IPS-15b (cell line): Measurements from ENCODE around the gene LRRTM4.

Source experiments
- H3K27me3 ChIP-seq: one replicate; pipeline ENCODE4 v1.6.1; 2013; ENCODE audit warnings: low read length; ENCODE audit not compliant: control insufficient read depth, insufficient read depth
- H3K36me3 ChIP-seq: one replicate; pipeline ENCODE4 v1.6.1; 2013; ENCODE audit warnings: low read length; ENCODE audit not compliant: control insufficient read depth, insufficient read depth
- H3K4me1 ChIP-seq: one replicate; pipeline ENCODE4 v1.6.1; 2013; ENCODE audit warnings: mild to moderate bottlenecking, low read length; ENCODE audit not compliant: control insufficient read depth, insufficient read depth
- H3K4me3 ChIP-seq: one replicate; pipeline ENCODE4 v1.5.1; 2013; ENCODE audit warnings: low read depth, low read length
- H3K9ac ChIP-seq: one replicate; pipeline ENCODE4 v1.6.1; 2013; ENCODE audit warnings: low read depth, mild to moderate bottlenecking, low read length
- H3K9me3 ChIP-seq: one replicate; pipeline ENCODE4 v1.6.1; 2013; ENCODE audit warnings: mild to moderate bottlenecking, low read length; ENCODE audit not compliant: control insufficient read depth, insufficient read depth

Gene LRRTM4

DNA sequence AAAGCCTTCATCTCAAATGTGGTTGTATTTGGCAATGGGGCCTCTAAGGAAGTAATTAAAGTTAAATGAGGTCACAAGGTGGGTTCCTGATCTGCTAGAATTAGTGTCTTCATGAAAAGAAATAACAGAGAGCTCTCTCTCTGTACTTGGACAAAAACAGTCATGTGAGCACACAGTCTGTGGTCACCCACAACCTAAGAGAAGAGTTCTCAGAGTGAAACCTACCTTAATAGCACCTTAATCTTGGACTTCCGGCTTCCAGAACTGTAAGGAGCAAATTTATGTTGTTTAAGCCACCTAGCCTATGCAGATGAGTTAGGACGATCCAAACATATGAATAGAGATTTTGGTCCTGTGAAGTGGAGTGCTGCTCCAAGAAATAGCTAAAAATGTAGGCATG is 758.9 kb downstream of the LRRTM4 start:
- Histone ChIP-seq H3K4me3 (no peak overlapping the region), H3K9me3 (no peaks in the 10 kb centered on the region), H3K27me3 (no peaks in the 10 kb centered on the region), H3K4me1 (peaks cover 17% of the 10 kb centered on the region), H3K36me3 (no peaks in the 10 kb centered on the region), H3K9ac (no peak overlapping the region)

DNA sequence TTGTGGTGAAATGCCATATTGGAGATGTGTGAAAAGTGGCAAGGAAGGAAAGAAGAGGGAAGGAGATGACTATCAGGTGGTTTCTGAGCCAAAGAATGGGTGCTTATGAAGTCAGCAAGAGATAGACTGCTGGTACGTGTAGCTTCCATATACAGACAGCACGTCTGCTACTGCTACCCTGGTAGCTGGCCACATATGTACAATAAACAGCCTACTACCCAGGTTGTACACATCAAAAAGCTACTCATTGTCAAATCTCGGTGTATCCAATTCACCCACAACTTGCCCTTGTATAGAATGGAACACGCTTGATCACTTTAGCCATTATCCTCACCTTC is 761.8 kb downstream of the LRRTM4 start:
- Histone ChIP-seq H3K4me1 (peaks cover 20% of the 10 kb centered on the region), H3K4me3 (no peak overlapping the region), H3K9me3 (no peaks in the 10 kb centered on the region), H3K9ac (no peak overlapping the region), H3K27me3 (no peaks in the 10 kb centered on the region), H3K36me3 (no peaks in the 10 kb centered on the region)

DNA sequence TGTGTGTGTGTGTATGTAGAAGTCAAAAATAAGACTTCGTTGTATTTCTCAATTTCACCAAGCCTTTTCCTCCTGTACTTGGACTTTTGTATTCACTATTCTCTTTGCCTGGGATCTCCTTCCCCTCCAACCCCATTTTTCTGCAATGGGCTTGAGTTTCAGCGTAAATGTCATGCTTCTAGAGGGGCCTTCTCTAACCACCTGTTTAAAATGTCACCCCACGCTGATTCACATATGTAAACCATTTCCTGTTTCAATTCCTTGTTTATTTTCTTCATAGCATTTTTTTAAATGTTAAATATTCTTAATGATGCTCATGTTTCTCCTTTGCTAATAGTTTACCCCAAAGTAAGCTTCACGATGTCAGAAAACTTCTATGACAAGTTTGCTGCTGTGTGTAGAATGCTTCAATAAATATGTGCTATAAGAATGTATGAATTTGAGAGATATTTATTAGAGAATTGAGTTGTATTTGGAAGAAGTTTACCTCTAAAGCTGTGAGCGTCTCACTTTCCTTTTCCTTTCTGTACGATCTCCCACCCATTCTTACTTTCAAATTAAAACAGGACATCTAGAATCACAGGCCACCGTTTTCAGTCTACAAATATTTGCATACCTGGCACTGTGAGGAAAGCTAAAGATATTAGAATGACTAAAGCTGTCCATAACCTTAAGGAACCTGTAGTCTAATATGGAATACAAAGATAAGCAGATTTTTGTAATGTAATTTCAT is 762.4 kb downstream of the LRRTM4 start:
- no peak overlapping the region for H3K4me3 ChIP-seq
- H3K27me3 ChIP-seq, result no peaks in the 10 kb centered on the region
- no peak overlapping the region for H3K9ac ChIP-seq
- no peaks in the 10 kb centered on the region for H3K36me3 ChIP-seq
- H3K9me3 ChIP-seq, result no peaks in the 10 kb centered on the region
- H3K4me1 ChIP-seq, result peaks cover 20% of the 10 kb centered on the region

DNA sequence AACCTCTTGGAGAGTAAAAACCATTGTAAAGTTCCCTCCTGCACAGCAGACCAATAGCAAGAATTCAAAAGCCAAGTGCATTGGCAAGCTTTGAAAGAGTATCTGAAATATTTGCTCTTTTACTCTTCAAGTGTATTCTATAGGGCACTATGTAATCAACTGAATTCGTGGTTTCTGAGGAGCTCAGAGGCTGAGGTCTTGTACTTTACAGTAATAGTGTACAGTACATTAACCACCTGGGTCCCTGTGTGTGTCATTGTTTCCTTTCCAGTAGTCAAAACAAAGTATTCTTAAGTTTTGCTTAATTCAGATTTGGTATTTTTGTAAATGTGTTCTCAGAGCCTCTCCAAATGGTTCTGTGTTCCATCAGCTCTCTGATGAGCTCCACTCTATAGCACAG is 769.7 kb downstream of the LRRTM4 start:
- H3K9ac ChIP-seq, result no peak overlapping the region
- H3K4me3 ChIP-seq, result no peak overlapping the region
- H3K36me3 ChIP-seq, result no peaks in the 10 kb centered on the region
- no peaks in the 10 kb centered on the region for H3K27me3 ChIP-seq
- no peaks in the 10 kb centered on the region for H3K9me3 ChIP-seq
- H3K4me1 ChIP-seq, result peaks cover 3% of the 10 kb centered on the region

DNA sequence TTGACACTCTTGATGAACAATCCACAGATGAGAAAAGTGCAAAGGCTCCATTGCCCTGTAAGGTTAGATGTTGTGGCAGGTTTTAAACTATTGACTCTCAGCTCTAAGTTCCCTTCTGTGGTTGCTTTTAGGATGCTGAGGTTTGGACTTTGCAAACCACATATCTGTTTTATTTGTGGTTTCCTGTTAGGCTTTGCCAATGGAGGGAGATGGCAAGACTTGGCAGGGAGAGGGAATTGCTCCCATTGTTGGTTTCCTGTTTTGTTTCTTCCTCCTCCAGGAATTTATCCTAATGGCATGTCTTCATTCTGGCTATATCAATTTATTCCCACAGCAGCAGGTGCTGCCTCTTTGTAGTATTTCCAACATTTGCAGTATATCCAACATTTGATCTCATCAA is 772.3 kb downstream of the LRRTM4 start:
- H3K36me3 ChIP-seq, result no peaks in the 10 kb centered on the region
- H3K9me3 ChIP-seq, result no peaks in the 10 kb centered on the region
- H3K9ac ChIP-seq, result no peak overlapping the region
- H3K4me1 ChIP-seq, result no peaks in the 10 kb centered on the region
- no peak overlapping the region for H3K4me3 ChIP-seq
- no peaks in the 10 kb centered on the region for H3K27me3 ChIP-seq

DNA sequence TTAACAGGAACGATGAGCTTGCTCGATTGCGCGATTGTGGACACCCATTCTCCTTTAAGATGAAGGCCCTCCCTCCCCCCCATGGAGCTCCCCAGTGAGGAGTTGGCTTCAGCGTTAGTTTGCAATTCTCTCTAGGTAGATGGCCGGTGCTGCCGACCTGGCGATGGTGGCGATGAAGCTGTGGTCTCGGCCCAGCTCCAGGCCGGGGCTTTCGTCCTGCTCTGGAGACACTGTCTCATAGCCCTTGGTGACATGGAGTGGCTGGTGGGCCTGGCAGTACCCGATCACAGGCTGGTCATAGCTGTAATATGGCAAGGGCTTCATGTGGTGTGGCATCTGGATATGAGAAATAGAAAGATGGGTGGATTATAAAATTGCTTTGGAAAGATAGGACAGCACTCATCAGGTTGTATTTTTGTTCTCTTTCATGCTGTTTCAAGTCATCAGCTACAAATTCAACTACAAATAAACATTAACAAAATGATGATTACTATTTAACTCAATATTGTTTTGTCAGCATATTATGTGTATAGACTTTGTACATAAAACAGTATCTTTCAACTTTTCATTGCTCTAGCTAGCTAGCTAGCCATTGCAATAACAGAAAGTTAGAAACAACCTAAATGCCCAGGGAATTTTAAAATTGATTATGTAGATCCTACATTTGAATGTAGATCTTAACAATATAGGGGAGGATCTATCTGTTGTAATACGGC is 773.4 kb downstream of the LRRTM4 start:
- Histone ChIP-seq H3K36me3 (no peaks in the 10 kb centered on the region), H3K9me3 (no peaks in the 10 kb centered on the region), H3K4me1 (no peaks in the 10 kb centered on the region), H3K9ac (no peak overlapping the region), H3K4me3 (no peak overlapping the region), H3K27me3 (no peaks in the 10 kb centered on the region)

DNA sequence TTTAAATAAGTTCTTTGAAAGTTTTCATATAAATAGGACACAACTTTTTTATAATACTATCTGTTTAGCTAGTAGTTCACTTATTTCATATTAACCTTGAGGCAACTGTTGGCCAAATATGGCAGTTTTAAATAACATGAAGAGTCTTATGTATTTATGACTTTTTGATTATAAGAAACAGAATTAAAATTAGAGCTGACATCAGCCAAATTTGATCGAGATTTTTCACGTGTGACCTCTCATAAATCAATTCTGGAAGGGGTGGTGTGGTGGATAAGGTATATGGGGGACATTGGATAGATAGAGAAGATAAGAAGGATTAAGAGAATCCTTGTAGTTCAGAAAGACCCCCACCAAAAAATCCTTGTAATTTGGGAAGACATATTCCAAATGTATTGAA is 776.6 kb downstream of the LRRTM4 start:
- H3K4me3 ChIP-seq, result no peak overlapping the region
- no peaks in the 10 kb centered on the region for H3K9me3 ChIP-seq
- H3K36me3 ChIP-seq, result no peaks in the 10 kb centered on the region
- H3K27me3 ChIP-seq, result no peaks in the 10 kb centered on the region
- H3K4me1 ChIP-seq, result no peaks in the 10 kb centered on the region
- H3K9ac ChIP-seq, result no peak overlapping the region

DNA sequence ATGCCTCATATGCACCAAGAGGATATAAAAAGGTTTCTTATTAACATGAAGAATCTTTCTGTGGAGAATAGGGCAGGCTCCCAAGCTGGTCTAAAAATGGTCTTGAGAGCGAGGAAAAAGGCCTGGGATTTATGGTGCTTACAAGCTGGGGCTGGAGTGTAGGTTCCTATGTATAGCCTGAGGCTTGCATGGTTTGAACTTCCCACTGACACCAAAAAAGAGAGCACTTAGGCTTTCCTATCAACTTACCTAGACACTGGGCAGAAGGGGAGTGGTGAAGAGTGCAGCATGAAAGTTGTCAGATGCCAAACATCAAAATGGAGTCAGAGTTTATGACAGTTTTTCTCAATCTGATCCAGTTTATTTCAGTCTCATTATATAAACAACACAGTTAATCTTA is 784.6 kb downstream of the LRRTM4 start:
- Histone ChIP-seq H3K27me3 (no peaks in the 10 kb centered on the region), H3K4me3 (no peak overlapping the region), H3K9me3 (no peaks in the 10 kb centered on the region), H3K9ac (no peak overlapping the region), H3K36me3 (no peaks in the 10 kb centered on the region), H3K4me1 (peaks cover 7% of the 10 kb centered on the region)

DNA sequence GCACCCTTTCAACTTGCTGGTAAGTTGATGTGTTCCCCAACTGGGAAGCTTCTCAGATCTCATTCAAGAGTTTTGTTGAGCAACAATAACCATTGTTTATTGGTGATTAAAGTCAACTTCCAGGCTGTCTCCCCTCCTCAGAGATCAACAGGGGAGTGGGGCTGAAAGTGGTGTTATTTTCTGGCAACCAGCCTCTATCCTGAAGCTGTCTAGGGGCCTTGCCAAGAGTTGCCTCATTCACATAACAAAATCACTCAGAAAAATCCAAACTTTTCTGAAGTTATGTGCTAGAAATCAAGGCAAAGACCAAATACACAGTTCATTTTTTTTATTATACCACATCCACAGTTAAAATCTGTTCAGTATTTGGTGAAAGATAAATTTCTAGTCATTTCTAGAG is 788.4 kb downstream of the LRRTM4 start:
- Histone ChIP-seq H3K36me3 (no peaks in the 10 kb centered on the region), H3K4me3 (no peak overlapping the region), H3K27me3 (no peaks in the 10 kb centered on the region), H3K9ac (no peak overlapping the region), H3K9me3 (no peaks in the 10 kb centered on the region), H3K4me1 (peaks cover 7% of the 10 kb centered on the region)

DNA sequence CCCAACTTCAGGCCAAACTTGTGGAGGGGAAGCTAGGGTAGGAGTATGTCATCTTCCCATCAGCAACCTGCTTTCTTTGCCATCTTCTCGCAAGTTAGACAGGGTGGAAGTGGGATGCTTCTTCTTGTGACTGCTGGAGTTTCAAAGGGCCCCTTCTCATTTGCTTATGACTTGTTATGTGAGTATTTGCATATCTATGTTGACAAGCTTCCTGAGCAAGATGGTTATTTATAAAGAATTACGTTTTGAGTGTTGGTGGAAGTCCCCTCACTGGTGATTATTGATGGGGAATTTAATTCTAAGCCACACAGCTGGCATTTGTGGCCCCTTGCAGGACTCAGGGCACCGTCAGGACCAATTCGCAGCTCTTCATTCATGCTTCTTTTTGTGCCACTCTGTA is 791.0 kb downstream of the LRRTM4 start:
- peaks cover 5% of the 10 kb centered on the region for H3K4me1 ChIP-seq
- no peak overlapping the region for H3K9ac ChIP-seq
- H3K4me3 ChIP-seq, result no peak overlapping the region
- H3K27me3 ChIP-seq, result no peaks in the 10 kb centered on the region
- H3K36me3 ChIP-seq, result no peaks in the 10 kb centered on the region
- H3K9me3 ChIP-seq, result no peaks in the 10 kb centered on the region

DNA sequence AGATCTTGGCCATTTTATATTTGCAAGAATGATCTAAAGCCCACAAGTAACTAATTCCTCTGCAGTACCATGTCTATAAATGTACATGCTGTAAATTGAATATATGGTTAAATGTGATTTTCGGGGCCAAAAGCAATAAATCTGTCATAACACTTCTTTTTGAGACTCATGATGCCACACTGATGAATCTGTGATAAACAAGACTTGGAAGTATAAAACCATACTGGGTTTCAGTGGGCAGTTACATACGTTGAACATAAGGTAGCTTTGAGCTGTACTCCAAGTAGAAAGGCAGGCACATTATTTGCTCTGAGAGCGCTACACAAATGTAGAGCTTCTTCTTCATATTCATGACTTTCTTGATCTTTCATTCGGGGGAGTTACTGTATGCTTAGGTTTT is 792.2 kb downstream of the LRRTM4 start:
- no peaks in the 10 kb centered on the region for H3K9me3 ChIP-seq
- H3K9ac ChIP-seq, result no peak overlapping the region
- no peaks in the 10 kb centered on the region for H3K36me3 ChIP-seq
- H3K4me3 ChIP-seq, result no peak overlapping the region
- no peaks in the 10 kb centered on the region for H3K27me3 ChIP-seq
- H3K4me1 ChIP-seq, result peaks cover 2% of the 10 kb centered on the region

DNA sequence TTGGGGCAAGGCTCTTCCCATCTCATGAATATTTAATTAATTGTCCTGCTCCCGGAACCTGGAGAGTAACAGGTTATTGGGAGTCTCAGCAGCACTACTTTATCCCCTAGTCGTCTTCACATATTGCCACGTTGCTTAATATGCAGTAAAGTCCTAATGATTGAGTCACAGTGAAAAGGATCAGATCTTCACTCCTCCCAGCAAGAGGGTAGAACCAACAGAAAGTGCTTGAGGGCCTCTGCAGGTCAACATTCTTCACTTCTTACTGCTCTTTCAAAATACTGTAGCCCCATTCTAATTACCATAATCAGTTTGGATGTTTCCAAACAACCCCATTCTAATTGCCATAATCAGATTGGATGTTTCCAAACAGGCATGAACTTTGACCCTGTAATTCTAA is 801.0 kb downstream of the LRRTM4 start:
- H3K4me3 ChIP-seq, result no peak overlapping the region
- no peaks in the 10 kb centered on the region for H3K27me3 ChIP-seq
- H3K4me1 ChIP-seq, result no peaks in the 10 kb centered on the region
- no peaks in the 10 kb centered on the region for H3K36me3 ChIP-seq
- no peaks in the 10 kb centered on the region for H3K9me3 ChIP-seq
- H3K9ac ChIP-seq, result no peak overlapping the region
